Measurements from ENCODE around the gene CFAP73. TPM values are rescaled to one million over a fixed set of nuclear protein-coding genes. Genes with fewer than 3 reads are reported as not detected.

The CFAP73 gene
- total and polyA plus RNA-seq, 2 experiments from 2014 or later: 0.50 to 0.59 TPM

- no peaks in the 10 kb centered on the region for H3F3A ChIP-seq (replicated peaks; ENCODE audit: low read depth)
- H3K79me2 ChIP-seq (replicated peaks; ENCODE audit: insufficient read depth): no peaks in the 10 kb centered on the region
- H3K4me1 Mint-ChIP-seq: peaks cover 6% of the 10 kb centered on the region; the same call in 2 of the 3 replicates
- no peak overlapping the region for H3K4me3 Mint-ChIP-seq
- H3K36me3 Mint-ChIP-seq (ENCODE audit: low read depth): peaks cover 2% of the 10 kb centered on the region; the same call in 1 of the 3 replicates
- no peak overlapping the region for H2AFZ ChIP-seq
- H3K27ac Mint-ChIP-seq: no peak overlapping the region; the same call in 1 of the 2 replicates
- H3K4me2 ChIP-seq: no peak overlapping the region
- ATAC-seq (no peak), DNase-seq (ENCODE audit: low spot score) (no peak)
- H3K27me3 ChIP-seq (ENCODE audit: insufficient read depth): peaks cover 6% of the 10 kb centered on the region
- H3K9me2 ChIP-seq (ENCODE audit: insufficient read depth): no peaks in the 10 kb centered on the region
- H3K9me3 Mint-ChIP-seq: no peaks in the 10 kb centered on the region
- no peaks in the 10 kb centered on the region for H3K36me3 ChIP-seq (ENCODE audit: insufficient read depth)
- H4K20me1 ChIP-seq (replicated peaks; ENCODE audit: insufficient read depth): no peaks in the 10 kb centered on the region
- H3K4me3 ChIP-seq: no peak overlapping the region
- peaks cover 5% of the 10 kb centered on the region; the same call in 1 of the 2 replicates for H3K4me1 ChIP-seq (ENCODE audit: insufficient read depth)
- no peak overlapping the region for H3K27ac ChIP-seq (ENCODE audit: low read depth)
- TF ChIP-seq REST (IDR thresholded peaks at IDR 0.05; ENCODE audit: unreplicated experiment) (no peak), POLR2AphosphoS5 (IDR thresholded peaks at IDR 0.05; ENCODE audit: low read depth) (no peak), CTCF (conservative IDR thresholded peaks at IDR 0.05; ENCODE audit: low read depth in 2 of 2) (no peak), ETS1 (IDR thresholded peaks at IDR 0.05) (no peak), STAT1 (IDR thresholded peaks at IDR 0.05; ENCODE audit: unreplicated experiment) (no peak), ZNF462 (CRISPR knock-in tag; IDR thresholded peaks at IDR 0.05) (no peak), JUNB (IDR thresholded peaks at IDR 0.05; ENCODE audit: unreplicated experiment) (no peak), EZH2phosphoT487 (IDR thresholded peaks at IDR 0.05; ENCODE audit: unreplicated experiment) (no peak), EZH2 (IDR thresholded peaks at IDR 0.05; ENCODE audit: low read depth, unreplicated experiment) (no peak), CREB1 (CRISPR knock-in tag; IDR thresholded peaks at IDR 0.05; ENCODE audit: low read depth) (no peak), NANOG (IDR thresholded peaks at IDR 0.05; ENCODE audit: borderline replicate concordance) (no peak), ZNF331 (CRISPR knock-in tag; IDR thresholded peaks at IDR 0.05; ENCODE audit: low read depth) (no peak)
- peaks cover 10% of the 10 kb centered on the region for H3K27me3 Mint-ChIP-seq (ENCODE audit: insufficient read depth, low read depth, poor library complexity)
Measured at GRCh38 chr12:113129664-113130456, 19.7 kb upstream of the CFAP73 start.
